HG02798 (cell line): ENCODE measurements around the gene HDAC10.
"Not testable (repeated sequence)": the region's sequence is repeated elsewhere in the genome, so short reads cannot be mapped to it uniquely, and the experiment has no call there.

Experiments used
- ATAC-seq: cut with Tn5 transposase; IDR thresholded peaks from one replicate; pipeline ENCODE4 v1.9.1; 2021; ENCODE audit warnings: mild to moderate bottlenecking; ENCODE audit not compliant: unreplicated experiment, poor library complexity

The HDAC10 gene

DNA sequence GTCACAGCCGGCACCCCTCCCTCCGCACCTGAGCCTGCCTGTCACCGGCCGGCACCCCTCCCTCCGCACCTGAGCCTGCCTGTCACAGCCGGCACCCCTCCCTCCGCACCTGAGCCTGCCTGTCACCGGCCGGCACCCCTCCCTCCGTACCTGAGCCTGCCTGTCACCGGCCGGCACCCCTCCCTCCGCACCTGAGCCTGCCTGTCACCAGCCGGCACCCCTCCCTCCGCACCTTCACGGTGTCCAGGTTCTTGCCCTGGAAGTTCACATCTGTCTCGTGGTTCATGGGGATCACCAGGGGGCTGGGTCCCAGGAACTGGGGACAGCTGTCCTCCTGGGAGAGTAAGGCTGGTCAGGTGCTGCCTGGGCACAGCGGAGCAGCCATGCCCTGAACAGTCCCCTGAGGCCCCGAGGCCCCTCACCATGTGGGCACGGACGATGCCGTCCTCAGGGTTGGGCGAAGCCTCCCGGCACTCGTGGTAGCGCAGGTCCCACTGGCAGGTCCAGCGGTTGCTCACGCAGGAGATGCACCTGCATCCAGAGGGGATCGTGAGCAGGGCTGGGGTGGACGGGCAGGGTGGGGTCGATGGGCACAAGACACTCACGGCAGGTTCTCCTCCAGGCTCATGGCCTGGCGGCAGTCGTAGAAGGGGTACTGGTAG, 34.6 kb upstream of the HDAC10 start:
- no peak for ATAC-seq

- no peak for ATAC-seq
Observed at GRCh38 chr22:50284479-50284878, 33.4 kb upstream of the HDAC10 start.

- ATAC-seq: no peak
Observed at GRCh38 chr22:50283821-50284220, 32.8 kb upstream of the HDAC10 start.

GRCh38 chr22:50282361-50283155, 31.5 kb upstream of the HDAC10 start:
- ATAC-seq: no peak

DNA sequence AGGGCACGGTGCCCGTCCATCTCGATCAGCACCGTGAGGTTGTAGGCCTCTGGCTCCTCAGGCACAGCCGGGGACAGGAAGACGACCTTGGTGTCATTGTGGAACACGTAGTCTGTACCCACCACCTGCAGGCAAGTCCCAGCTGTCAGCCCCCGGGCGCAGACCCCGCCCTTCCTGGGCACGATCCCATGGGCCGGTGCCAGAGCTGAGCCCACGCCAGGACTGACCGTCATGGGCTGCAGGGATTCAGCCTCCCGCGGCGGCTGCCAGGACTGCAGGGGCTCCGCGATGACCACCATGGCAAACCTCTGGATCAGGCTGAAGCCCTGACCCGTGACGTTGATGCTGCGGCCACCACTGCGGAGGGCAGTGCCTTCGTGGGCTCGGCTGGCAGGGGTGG, 30.9 kb upstream of the HDAC10 start:
- ATAC-seq: no peak

DNA sequence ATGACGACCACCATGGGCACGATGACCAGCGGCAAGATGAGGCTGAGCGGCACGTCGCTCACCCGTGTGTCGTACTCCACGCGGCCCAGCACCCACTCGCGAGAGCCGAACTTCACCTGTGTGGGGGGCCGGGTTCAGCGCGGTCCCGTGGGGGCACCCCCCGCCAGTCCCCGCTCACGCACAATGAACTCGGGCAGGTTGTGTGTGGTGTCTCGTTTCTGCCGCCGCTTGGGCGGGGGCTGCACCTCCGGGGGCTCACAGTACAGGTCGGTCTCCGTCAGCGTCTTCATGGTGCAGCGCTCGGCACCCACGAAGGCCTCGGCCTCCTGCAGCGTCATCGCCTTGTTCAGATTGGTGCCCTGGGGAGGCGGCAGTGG, 30.3 kb upstream of the HDAC10 start:
- no peak for ATAC-seq

- no peak for ATAC-seq
Observed at GRCh38 chr22:50280708-50281383, 29.8 kb upstream of the HDAC10 start.

- ATAC-seq: no peak
Observed at GRCh38 chr22:50280022-50280707, 29.1 kb upstream of the HDAC10 start.

DNA sequence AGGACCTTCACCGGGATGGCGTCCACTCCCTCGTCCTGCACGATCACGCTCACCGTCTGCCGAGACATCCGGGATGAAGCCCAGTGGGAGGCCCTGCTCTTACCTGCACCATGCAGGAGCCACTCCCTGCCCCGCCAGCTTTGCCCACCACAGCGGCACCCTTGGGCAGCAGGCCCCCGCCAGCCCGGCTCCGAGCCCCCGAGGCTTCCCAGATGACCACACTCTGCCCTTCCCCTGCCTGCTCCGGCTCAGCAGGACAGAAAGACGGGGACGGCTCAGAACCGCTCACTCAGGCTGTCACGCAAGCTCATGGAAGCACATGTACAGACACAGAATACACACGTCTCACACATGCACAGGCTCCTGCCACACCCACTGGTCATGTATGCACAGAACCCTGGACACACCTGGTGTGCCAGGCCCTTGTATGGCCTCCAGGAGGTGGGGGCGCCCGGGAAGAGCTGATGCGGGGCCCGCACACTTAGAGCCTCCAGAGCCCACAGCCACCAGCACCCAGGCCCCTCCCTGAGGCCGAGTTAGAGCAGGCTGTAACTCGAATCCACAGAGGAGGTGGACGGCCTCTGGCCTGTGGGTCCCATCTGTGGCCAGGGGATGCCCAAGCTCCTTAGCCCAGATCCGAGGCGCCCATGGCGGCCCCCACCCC, 28.0 kb upstream of the HDAC10 start:
- ATAC-seq: no peak

GRCh38 chr22:50278461-50278860, 27.4 kb upstream of the HDAC10 start:
- ATAC-seq: no peak

DNA sequence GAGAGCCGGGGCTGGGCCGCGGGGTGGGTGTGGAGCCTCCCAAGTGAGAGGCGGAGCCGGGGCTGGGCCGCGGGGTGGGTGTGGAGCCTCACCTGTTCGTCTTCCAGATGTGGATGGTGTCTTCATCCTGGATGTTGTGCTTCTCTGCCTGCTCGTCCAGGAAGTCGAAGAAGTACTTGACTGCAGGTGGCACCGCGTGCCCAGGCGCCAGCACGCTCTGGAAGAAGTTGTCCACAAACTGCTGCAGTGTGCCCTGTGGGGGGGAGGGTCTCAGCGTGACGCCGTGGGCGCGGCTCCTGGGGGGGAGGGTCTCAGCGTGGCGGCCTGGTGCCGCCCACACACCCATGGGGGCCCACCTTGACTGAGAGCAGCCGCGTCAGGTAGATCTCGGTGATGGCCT, 26.7 kb upstream of the HDAC10 start:
- ATAC-seq: no peak

GRCh38 chr22:50276143-50276542, 25.1 kb upstream of the HDAC10 start:
- ATAC-seq: peak; percentile 79

DNA sequence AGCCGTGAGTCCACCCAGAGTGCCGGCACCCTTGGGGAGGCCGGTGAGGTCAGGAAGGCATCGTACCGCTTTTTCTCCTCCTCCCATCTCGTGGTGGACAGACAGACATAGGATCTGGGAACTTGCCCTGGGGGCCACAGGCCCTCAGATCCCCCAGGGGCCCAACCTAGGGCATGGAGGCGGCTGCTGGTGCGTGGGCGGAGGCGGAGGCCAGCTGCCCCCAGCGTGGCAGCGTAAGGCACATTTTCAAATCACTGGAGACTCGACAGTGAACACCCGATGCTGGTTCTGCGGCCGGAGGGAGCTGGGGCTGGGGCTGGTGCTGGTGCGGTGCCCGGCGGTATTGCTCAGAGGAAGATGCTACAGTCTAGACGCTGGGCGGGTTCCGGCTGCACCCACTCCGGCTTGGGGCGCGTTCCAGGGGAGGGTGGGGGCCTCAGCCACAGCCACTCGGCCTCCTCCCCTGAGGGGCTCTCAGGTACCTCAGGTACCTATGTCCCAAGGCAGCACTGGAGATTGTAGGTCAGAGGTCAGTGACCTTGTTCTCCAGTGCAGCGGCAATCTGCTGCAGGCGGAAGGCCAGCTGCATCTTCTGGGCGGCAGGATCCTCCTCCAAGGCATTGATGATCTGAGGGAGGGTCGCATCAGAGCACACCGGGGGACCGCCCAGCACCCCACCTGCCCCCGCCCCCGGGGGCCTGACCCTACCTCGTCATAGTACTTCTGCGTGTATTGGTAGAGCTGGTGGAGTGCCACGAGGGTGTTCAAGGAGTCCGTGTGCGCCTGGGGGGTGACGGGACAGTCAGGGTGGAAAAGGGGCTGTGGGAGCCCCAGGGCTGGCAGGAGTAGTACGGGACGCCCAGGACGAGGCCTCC, 24.4 kb upstream of the HDAC10 start:
- no peak for ATAC-seq

DNA sequence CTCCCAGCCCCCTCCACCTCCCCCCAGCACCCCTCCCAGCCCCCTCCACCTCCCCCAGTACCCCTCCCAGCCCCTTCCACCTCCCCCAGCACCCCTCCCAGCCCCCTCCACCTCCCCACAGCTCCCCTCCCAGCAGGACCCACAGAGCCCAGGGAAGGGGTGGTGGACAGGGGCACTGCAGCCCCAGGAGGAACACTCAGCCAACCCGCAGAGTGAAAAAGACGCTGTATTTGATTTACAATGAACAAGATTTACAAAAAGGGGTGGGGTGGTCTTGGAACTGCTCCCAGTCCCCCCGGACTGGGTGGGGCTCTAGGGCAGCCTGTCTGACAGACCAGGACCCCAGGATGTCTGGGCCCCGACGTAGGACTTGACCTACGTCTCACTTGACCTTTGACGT, 23.7 kb upstream of the HDAC10 start:
- ATAC-seq: no peak

GRCh38 chr22:50274311-50274710, 23.2 kb upstream of the HDAC10 start:
- no peak for ATAC-seq

- not testable (repeated sequence) for ATAC-seq
Observed at GRCh38 chr22:50273781-50274180, 22.7 kb upstream of the HDAC10 start.

DNA sequence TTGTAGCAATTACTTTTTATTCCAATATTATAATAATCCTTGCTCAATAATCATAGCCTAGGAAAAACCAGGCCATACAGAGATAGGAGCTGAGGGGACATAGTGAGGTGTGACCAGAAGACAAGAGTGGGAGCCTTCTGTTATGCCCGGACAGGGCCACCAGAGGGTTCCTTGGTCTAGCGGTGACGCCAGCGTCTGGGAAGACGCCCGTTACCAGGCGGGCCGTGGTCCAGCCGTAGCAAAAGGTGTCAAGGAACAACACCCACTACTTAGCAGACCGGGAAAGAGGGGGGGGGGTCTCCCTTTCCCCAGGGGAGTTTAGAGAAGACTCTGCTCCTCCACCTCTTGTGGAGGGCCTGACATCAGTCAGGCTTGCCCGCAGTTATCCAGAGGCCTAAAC, 22.3 kb upstream of the HDAC10 start:
- not testable (repeated sequence) for ATAC-seq

GRCh38 chr22:50272044-50272802, 21.2 kb upstream of the HDAC10 start:
- ATAC-seq: no peak

- no peak for ATAC-seq
Observed at GRCh38 chr22:50271519-50271970, 20.5 kb upstream of the HDAC10 start.
